GM18520 (cell line): Measurements from ENCODE around the gene CLBA1.

Experiments
- ATAC-seq: cut with Tn5 transposase; IDR thresholded peaks from one replicate; pipeline ENCODE4 v1.9.1; 2021; ENCODE audit not compliant: unreplicated experiment

CLBA1 gene

DNA sequence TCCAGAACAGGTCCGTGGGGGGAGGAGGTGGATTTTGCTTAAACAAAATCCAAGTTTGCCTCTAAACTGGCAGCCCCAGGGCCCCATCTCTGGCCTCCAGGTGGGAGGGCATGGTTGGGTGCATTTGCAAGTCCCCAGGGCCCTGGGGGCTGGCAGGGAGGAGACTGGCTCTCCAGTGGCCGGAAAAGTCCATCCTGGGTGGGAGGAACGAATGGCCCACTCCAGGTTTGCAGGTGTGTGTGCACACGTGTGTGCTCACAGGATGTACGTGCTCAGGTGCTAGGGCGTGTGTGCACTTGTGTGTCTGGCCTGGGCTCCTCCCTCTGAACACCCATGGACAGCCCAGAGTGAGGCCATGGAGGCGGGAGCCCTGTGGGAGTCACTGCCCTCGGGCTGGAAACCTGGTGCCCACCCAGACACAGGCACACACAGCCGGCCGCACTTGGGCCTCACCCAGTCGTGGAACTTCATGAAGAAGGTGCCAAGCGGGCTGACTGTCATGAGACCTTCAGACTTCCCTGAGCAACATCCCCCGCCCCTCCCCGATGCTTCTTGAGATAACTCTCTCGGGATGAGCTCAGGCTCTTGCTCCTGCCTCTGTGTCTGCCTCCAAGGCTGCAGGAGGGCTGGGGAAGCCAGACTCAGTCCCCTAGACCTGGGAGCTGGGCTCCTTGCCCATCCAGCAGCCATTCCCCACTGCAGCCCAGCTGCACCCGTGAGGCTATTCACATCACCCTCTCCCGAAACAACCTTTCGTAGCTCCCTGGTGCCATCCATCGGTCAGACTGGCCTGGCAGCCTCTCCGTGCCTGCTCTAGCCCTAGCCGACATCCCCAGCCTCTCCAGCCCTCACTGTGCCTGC is 16.8 kb upstream of the CLBA1 start:
- no peak for ATAC-seq

DNA sequence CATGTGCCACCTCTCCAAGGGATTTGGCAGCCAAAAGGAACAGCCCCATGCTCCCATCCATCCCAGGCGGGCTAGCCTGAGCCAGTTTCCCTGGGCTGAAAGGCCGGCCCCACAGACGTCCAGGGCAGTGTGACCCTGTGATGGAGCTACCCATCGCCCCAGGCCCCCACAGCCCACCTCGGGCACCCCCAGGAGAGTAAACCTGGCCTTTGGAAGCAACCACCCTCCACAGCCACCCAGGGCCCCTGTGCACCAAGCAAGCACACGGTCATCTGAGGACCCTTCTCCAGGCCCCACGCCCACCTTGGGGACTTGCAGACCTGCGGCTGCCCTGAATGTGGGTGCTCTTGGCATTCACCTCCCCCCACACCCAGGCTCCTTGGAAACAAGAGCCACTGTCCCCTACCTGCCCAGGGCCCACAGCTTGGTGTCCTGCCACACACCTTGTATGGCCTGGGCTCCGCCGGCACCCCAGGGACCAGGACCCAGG is 15.8 kb upstream of the CLBA1 start:
- no peak for ATAC-seq

DNA sequence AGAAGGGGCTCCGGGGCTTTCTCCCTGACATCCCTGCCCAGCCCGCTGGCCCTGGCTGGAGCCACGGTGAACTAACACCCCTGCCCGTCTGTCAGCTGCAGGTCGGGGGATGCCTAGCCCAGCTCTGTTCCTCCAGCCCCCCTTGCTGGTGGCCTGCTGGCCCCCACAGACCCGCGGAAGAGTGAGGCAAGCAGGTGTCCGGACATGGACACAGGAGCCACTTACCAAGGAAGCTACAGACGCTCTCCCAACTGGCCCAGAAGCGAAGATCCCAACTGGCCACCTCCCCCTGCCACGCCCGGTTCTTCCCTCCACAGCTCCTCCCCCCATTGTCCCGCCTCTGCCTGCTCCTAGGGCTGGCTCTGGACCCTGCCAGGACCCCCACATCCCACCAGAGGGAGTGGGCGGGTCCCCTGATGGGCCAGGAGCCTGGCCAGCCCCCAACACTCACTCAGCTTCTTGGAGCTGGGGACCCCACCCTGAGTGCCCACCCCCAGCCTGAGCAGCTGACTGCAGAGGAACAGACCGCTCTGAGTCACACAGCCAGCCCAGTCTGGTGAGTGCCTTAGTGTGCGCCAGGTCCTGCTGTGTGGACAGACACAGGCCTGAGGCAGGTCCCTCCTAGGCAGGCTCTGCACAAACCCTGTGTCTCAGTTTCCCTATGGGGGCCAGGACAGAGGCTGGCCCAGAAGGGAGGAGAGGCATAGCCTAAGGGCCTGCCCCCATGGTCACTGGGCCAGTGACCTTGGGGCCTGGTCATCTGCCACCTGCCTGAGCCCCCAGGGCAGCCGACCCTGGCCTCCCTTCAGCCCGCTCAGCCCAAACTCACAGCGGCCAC is 15.1 kb upstream of the CLBA1 start:
- ATAC-seq, result no peak

DNA sequence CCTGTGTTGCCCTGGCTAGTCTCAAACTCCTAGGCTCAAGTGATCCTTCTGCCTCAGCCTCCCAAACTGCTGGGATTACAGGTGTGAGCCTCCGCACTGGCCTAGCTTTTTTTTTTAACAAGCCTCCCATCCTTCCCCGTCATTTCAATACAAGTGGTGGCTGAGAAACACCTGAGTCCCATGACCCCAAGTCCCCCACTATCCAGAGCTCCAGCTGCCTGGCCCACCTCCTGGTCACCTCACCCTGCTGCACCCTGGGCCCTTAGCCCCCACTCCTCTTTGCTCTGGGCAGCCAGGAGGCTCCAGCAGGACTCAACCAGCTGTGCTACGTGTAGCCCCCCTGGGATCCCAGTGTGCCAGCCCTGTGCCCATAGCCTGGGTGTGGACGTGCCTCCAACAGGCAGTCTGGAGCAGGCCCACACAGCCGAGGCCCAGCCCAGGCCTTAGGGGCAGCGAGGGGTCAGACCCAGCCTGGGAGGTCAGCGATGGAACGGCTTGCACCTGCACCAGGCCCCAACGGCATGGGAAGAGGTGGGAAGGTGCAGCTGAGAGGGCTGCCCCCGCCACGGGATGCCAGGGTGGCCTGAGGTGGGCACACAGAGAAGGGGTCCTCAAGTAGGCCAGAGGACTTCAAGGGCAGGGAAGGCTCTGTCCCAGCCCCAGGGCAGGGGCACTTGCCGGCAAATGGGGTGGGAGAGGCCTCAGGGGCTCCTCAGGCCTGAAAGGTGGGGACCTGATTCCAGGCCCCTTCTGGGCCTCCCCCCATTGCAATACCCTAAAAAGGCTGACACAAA is 13.9 kb upstream of the CLBA1 start:
- no peak for ATAC-seq

DNA sequence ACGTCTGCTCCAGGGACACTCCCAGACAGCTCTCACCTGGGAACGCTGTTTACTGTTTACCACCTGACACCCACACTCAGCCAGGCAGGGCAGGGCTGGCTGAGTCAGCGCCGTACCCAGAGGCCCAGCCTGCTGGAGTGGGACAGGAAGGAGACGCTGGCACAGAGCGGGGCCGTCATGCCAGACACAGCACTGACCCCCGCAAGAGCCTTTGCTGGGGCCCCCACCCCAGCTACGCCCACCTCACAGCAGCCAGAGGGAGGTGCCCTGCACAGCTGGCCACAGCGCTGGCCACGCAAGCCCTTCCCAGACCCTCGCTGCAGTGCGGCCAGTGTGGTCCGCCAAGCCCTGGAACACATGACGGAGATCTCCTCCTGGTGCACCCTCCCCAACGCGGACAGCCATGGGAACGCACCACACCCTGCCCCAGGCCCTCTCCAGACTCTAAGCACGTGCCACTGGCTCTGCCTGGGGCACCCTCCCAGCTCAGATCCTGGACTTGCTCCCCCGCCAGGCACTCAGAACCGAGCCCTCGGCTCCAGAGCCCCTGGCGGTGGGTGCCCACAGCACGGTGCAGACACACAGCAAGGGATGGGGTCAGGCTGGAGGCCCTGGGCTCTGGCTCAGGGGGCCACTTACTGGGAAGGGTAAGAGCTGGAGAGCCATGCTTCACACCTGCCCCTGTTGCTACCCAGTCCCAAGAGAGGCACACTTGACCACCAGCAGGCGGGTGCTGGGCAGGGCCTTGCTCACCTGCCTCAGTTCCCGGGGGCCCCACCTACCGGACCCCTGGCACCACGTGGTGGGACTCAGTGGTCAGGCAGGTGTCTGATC is 13.1 kb upstream of the CLBA1 start:
- no peak for ATAC-seq

DNA sequence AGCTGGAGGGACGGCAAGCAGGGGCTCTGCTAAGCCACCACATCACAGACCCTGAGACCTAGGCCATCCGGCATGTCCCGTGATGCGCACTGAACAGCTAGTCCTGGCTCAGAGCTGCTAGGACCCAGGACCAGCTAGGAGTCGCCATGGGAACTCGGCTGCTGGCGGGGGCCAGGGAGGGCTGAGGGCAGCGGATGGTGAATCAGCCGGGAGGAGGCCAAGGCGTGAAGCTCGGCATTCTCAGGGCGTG is 12.5 kb upstream of the CLBA1 start:
- ATAC-seq, result no peak

DNA sequence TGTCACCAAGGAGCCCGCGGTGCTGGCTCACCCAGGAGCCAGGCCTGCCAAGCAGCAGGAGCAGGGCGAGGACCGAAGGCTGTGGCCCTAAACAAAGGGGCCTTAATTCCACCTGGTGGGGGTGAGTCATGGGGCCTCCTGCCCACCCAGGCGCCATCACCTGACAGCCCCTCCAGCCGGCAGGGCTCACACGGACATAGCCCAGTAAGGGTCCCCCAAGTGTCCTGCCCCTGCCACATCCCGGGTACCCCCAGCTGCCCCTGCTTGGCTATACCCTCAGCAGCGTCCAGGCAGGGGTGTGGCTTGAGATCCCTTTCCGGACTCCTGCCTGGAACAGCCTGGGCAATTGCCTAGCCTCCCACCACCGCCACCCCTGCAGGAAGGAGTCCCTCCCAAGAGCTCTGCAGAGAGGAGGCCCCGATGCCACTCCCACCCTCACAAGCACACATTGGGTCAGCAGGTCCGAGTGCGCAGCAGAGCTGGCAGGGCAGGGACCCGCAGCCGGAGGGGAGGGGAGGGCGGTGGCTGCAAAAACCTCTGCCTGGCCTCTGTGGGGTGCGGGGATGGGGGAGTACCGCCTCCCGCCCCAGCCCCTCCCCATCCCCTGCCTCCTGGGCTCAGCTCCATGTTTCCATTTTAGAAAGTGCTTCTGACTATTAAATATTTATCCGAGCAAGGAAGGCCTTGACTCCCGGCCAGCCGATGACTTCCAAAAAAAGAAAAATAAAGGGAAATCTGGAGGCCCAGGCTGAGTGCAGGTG is 12.0 kb upstream of the CLBA1 start:
- no peak for ATAC-seq

DNA sequence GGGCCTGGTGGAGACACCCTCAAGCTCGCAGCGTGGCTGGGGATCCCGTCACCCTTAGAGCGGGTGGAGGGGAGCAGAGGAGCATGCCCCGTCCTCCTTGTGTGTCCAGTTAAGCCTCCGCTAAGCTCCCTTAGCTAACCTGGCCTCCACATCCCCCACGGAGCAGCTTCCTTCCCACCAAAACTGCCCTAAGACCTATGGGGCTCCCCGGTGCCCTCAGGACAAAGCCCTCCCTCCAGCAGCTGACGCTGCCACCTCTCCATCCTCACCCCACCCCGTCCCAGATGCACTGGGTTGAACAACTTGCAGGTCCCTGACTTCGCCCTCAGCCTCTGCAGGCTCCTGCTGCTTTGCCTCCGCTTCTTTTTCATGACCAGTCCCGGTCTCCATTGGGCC is 11.4 kb upstream of the CLBA1 start:
- no peak for ATAC-seq

DNA sequence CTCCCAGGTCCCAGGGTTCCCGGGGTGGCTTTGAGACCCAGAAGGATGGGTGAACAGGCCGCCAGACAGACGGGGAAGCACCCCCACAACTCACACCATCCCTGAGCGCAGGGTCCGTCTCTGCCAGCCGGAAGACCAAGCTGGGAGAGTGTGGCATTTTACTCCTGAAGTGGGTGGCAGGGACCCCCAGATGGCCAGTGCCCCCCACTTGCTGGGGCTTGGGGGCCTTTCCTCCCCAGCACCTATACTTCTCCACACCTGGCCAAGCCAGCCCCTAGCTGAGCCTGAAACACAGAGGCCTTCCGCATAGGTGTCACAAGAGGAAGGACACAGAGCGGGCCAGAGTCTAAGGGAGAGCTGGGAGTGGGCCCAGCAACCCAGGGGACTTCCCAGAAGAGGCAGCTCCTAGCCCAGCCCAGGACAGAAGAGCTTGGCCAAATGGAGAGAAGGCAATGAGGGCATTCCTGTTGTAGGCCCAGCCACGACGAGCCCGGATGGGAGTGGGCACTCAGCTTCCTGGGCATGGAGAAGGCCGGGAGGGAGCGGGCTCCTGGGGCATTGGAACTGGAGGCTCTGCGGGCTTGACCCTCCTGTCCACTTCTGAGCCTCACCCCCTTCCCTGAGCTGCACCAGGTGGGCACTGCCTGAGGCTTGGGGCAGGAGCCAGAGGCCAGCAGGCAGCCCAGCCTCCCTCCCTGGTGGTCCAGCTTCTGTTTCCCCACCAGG is 10.8 kb upstream of the CLBA1 start:
- no peak for ATAC-seq

DNA sequence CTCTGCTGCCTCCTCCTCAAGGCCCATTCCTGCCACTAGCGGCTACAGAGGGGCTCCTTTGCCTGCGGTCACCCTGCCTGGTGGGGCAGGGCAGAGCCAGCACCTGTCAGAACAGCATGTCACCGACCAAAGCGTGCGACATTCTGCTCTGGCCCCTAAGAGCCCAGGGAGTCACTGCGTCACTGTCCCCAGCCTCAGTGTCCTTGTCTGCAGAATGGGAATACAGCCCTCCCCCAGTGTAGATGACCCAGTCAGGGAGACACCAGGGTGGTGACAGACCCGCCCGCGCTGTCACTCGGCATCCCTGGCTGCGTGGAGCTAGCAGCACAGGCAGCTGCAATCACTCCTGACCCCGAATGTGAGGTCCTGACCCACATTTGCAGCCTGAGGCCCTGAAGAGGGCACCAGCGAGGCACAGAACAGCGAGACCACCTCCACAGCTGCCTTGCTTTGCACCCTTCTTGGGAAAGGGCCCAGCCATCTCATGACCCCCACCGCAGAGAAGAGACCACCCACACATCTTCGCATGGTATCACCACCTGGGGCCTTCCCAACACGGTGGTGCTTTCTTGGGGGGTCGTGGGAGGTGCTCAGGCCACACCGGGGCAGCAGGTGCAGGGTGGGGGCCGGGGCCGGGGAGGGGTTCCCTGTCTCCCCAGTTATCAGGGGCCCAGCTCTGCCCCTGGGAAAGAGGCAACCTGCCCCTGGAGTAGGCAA is 9.9 kb upstream of the CLBA1 start:
- ATAC-seq, result no peak

DNA sequence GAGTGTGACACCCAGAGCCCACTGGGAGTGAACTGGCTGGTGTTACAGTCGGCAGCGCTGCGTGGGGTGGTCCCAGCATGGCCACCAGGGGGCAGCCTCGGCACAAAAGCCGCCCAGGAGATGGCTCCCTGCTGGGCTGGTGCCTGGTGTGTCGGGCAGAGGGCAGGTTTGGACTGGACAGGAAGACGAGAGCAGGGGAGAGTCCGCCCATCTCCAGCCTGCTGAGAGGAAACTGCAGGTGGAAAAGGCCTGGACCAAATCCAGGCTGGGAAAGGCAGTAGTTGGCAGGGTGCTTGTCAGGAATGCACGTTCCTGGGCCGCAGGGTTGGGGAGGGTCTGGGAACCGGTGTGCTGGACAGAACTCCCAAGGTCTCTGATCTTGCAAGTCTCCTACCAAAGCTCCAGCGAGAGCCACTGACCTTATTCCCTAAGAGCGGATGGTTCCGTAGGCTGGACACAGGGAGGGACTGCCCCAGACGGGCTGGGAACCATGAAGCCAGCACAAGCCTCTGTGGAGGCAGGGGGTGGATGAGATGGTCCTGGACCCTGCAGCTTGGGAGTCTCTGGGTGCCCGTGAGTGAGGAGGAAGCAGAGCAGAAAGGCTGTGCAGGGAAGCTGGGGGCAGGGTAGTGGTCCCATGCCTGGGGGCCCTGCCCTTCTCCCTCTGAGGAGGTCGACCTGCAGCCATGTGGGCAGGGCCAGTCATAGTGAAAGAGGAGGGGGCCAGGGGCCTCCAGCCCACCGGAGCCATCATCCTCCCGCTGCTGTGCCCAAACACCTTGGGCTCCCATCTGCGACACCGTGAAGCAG is 9.2 kb upstream of the CLBA1 start:
- ATAC-seq, result no peak

DNA sequence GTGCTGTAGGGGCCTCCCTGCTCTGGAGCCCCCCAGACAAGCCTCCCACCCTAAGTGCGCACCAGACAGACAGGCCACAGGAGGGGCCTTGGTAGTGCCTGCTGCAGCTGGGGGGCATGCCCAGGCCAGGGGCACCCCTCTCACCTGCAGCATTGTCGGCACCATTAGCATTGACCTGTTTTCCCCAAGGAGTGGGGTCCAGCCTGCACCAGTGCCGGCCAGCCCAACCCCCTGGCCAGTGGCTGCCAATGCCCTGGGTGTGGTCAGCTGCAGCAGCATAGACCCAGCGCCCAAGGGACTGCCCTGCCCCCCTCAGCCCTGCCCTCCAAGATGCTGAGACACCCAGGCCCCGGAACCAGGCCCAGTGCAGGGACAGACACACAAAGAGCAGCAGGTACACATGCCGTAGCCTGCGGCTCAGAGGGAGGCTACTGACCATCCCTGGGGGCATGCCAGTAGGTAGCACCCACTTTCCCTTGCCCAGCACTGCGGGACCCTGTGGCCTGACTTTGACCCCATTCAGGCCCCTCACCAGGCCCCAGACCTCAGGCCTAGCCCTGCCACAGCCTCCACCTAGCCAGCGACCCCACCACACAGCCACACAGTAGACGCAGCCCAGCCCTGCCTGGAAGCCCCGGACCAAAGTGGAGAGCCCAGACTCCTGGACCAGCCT is 8.4 kb upstream of the CLBA1 start:
- no peak for ATAC-seq

DNA sequence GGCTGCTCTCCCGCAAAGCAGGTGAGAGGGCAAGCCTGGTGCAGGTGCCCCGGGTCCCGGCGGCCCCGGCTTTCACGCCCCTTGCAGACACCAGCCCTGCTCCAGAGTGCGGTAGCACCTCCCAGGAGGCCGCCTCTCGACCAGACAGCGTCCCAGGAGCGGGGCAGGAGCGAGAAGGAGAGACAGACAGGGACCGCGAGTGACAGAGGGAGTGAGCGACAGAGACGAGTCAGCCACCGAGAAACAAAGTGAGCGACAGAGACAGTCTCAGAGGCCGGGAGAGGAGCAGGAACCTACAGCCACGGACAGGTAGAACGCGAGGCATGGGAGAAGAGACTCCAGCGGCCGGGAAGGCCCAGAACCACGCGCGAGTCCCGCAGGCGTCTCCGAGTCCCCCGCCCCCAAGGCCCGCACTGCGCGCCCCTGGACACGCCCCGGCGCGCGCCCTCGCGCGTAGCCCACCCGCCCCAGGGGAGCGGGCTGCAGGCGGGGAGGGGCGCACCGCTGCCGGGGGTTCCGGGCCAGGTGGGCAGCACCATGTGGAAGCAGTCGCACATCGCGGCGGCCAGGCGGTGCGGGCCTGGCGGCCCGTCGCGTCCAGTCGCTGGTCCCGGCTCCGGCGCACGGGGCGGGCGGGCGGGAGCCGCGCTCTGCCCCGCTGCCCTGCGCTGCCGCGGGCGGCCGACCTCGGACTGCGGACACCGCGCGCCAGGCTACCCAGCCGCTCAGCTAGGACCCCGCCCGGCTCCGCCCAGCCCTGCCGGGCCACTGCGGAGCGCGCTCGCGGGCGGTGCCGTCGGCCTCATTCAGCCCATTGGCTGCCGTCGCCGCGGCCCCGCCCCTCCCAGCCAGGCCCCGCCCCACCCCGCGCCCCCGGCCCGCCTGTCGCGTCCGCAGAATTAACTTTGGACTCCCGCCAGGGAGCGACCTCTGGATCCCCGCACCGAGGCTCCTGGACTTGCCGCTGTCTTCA is 7.6 kb upstream of the CLBA1 start, which contains the start of gene AHNAK2:
TSS of gene AHNAK2 (minus strand) at position 694 of the 973 bp plus-strand sequence. CDS start at position 557, 137 bp downstream.
- ATAC-seq, result no peak

DNA sequence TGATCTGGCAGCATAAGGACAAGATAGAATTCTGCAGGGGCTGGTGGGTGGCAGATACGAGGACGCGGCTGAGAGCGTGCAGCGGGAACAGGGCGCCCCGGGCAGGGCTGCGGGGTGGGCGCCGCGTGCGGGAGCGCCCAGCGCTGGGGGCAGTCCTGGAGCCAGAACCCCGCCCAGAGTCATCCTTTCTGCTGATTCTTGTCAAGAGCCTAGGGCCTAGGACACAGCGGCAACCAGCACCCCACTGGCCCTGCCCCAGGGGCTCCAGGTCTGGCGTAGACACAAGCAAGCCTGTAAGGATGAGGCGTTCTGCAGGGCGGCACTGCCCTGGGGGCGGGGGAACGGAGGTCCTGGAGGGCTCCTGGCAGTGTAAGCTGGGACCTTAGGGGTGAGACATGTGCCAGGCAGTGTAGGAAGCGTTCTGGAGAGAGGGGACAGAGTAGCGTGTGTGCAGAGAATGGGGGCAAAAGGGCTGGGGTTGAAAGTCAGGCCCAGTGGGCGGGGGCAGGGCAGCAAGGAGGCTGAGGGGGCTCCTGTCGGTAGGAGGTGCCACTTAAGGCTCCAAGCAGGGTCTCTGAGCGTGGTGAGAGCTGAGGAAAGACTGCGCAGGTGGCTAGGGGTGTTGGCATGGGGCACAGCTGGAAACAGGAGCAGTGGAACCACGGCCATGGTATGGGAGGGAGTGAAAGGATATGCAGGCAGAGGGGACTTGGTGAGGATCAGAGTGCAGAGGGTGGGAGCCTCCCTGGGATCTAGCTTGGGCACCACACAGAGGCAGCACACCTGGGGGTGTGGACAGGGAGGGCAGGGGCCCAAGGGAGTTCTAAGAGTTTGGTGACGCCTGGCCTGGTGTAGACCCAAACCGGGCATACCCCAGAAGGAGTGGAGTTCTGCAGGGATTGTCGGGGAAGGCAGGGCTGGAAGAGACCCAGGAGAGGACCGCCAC is 6.6 kb upstream of the CLBA1 start:
- no peak for ATAC-seq
